Natural killer cell (primary cell): ENCODE measurements around the gene ANKRD10. TPM values are rescaled to one million over a fixed set of nuclear protein-coding genes. Genes with fewer than 3 reads are reported as not detected.

ENCODE experiments used
- ATAC-seq, 3 donors: fragments of 150-1000 bp in 2 of 3; fragments of 200-7000 bp in 1 of 3; cut with Tn5 transposase; 1 replicate in 1 of 3; 2 replicates in 2 of 3; pipeline ENCODE4 v1.10.0; 2021; ENCODE audit warnings: mild to moderate bottlenecking in 2 of 3, moderate library complexity in 2 of 3
- DNase-seq, 2 donors: peaks; one replicate each; pipeline versions ENCODE4 v3.0.0 to v3.0.0-alpha.2; 2013 to 2021; ENCODE audit warnings: mixed read lengths in 1 of 2
- H3K27ac ChIP-seq: one replicate; pipeline ENCODE4 v1.5.1; 2013; ENCODE audit warnings: mild to moderate bottlenecking, low read length
- H3K27me3 ChIP-seq: one replicate; pipeline ENCODE4 v1.6.1; 2013; ENCODE audit warnings: low read length; ENCODE audit not compliant: control insufficient read depth, insufficient read depth
- H3K36me3 ChIP-seq: one replicate; pipeline ENCODE4 v1.6.1; 2013; ENCODE audit warnings: low read length; ENCODE audit not compliant: control insufficient read depth, insufficient read depth
- H3K4me1 ChIP-seq: one replicate; pipeline ENCODE4 v1.6.1; 2013; ENCODE audit warnings: low read length; ENCODE audit not compliant: control insufficient read depth, insufficient read depth
- H3K4me3 ChIP-seq: one replicate; pipeline ENCODE4 v1.5.1; 2013; ENCODE audit warnings: low read length
- H3K9me3 ChIP-seq: one replicate; pipeline ENCODE4 v1.6.1; 2013; ENCODE audit warnings: low read length; ENCODE audit not compliant: control insufficient read depth, insufficient read depth
- H3K27ac Mint-ChIP-seq, 2 donors: one replicate each; pipeline ENCODE4 v1.8.0; 2022; ENCODE audit warnings: mild to moderate bottlenecking in 2 of 2, mixed read lengths in 2 of 2, moderate library complexity in 1 of 2
- H3K27me3 Mint-ChIP-seq, 2 donors: one replicate each; pipeline ENCODE4 v1.8.0; 2022; ENCODE audit warnings: low read depth in 2 of 2, mixed read lengths in 2 of 2
- H3K36me3 Mint-ChIP-seq: one replicate; pipeline ENCODE4 v1.8.0; 2022; ENCODE audit warnings: mixed read lengths
- H3K4me1 Mint-ChIP-seq, 2 donors: one replicate each; pipeline ENCODE4 v1.8.0; 2022; ENCODE audit warnings: mixed read lengths in 2 of 2
- H3K4me3 Mint-ChIP-seq: one replicate; pipeline ENCODE4 v1.8.0; 2022; ENCODE audit warnings: mild to moderate bottlenecking, moderate library complexity, mixed read lengths
- H3K9me3 Mint-ChIP-seq, 2 donors: one replicate each; pipeline ENCODE4 v1.8.0; 2022; ENCODE audit warnings: mixed read lengths in 2 of 2
- CTCF ChIP-seq: fragments of 200-600 bp; IDR thresholded peaks from one replicate; pipeline ENCODE4 v1.8.0; 2022; ENCODE audit warnings: antibody characterized with exemption
- WGBS: methylation state at CpG from one replicate; pipeline ENCODE4 v1.1.7; 2013; ENCODE audit warnings: missing lambda C conversion rate; ENCODE audit not compliant: insufficient coverage; 5-methylcytosine and 5-hydroxymethylcytosine counted together
- intact Hi-C: fragments of 100-400 bp; cut with micrococcal nuclease; formaldehyde crosslinking; loops from one replicate; pipeline ENCODE4 v1.14.2; 2022
- total RNA-seq, 4 donors: library from RNA; stranded (reverse); fragments of 120-200 nt in 1 of 4; gene quantifications; one replicate each; pipeline versions ENCODE4 v1.2.3 to v1.2.4, GENCODE V29; 2013 to 2022

The ANKRD10 gene
- total RNA-seq: 100 to 1,000 TPM; 173 to 221 (median 185) TPM
- total RNA-seq (2013): 319 TPM

GRCh38 chr13:110915057-110915873, at the start of gene ANKRD10:
Gene ANKRD10 (minus strand): TSS chr13:110915069. CDS start chr13:110914934, 135 bp downstream.
- H3K27me3 Mint-ChIP-seq: no peaks in the 10 kb centered on the region
- peaks cover 31 to 43% of the 10 kb centered on the region in 2 donors for H3K4me1 Mint-ChIP-seq
- H3K27ac Mint-ChIP-seq: peak within 1 kb of the TSS; percentile 93
- peaks cover 1% of the 10 kb centered on the region for H3K36me3 ChIP-seq
- H3K27ac ChIP-seq: peak within 1 kb of the TSS; percentile 95
- DNase-seq (peak; percentile 93), ATAC-seq (peak; percentile 76 to 89 (median 78))
- no peaks in the 10 kb centered on the region for H3K9me3 Mint-ChIP-seq
- intact Hi-C loops: loop anchor here (2.0 kb wide), 1 partner anchor 238 kb away; no protein-coding TSS in a partner anchor
- no peaks in the 10 kb centered on the region for H3K9me3 ChIP-seq
- TF ChIP-seq CTCF: peak; percentile 85
- H3K27me3 ChIP-seq: no peaks in the 10 kb centered on the region
- H3K4me1 ChIP-seq: peaks cover 24% of the 10 kb centered on the region
- H3K4me3 ChIP-seq: peak within 1 kb of the TSS; percentile 97
- no peaks in the 10 kb centered on the region for H3K36me3 Mint-ChIP-seq
- H3K4me3 Mint-ChIP-seq: peak within 1 kb of the TSS; percentile 95
- under 1% methylated on average over 81 of the region's 81 CpGs for WGBS

- Mint-ChIP-seq H3K9me3 (peaks cover 6% of the 10 kb centered on the region in 2 donors), H3K36me3 (peaks cover 9% of the 10 kb centered on the region), H3K27ac (no peak overlapping the region), H3K4me1 (no peaks in the 10 kb centered on the region), H3K4me3 (no peak overlapping the region), H3K27me3 (peaks cover 16 to 45% of the 10 kb centered on the region in 2 donors)
- H3K36me3 ChIP-seq: no peaks in the 10 kb centered on the region
- ATAC-seq: no peak
- intact Hi-C loops: no loop called here
- peaks cover 16% of the 10 kb centered on the region for H3K9me3 ChIP-seq
- DNase-seq: no peak
- H3K4me3 ChIP-seq: no peak overlapping the region
- no peak overlapping the region for H3K27ac ChIP-seq
- no peak for TF ChIP-seq CTCF
- H3K27me3 ChIP-seq: no peaks in the 10 kb centered on the region
- no peaks in the 10 kb centered on the region for H3K4me1 ChIP-seq
- WGBS: 96% methylated on average over 5 of the region's 6 CpGs
Observed at GRCh38 chr13:110964229-110965037, 49.6 kb upstream of the ANKRD10 start.

- Histone ChIP-seq H3K4me3 (no peak overlapping the region), H3K27me3 (no peaks in the 10 kb centered on the region), H3K36me3 (no peaks in the 10 kb centered on the region), H3K9me3 (peaks cover 16% of the 10 kb centered on the region), H3K27ac (no peak overlapping the region), H3K4me1 (no peaks in the 10 kb centered on the region)
- Mint-ChIP-seq H3K27me3 (peaks cover 16 to 39% of the 10 kb centered on the region in 2 donors), H3K27ac (no peak overlapping the region), H3K36me3 (peaks cover 9% of the 10 kb centered on the region), H3K4me3 (no peak overlapping the region), H3K9me3 (peaks cover 6% of the 10 kb centered on the region in 2 donors), H3K4me1 (no peaks in the 10 kb centered on the region)
- no peak for DNase-seq
- no peak for ATAC-seq
- TF ChIP-seq CTCF: no peak
- intact Hi-C loops: no loop called here
- WGBS: 97% methylated on average over 2 of the region's 3 CpGs
Observed at GRCh38 chr13:110963554-110963970, 48.7 kb upstream of the ANKRD10 start.
